ENCODE results near the gene QKI.

- no peak for TF ChIP-seq CTCF (IDR thresholded peaks at IDR 0.05)
- no peak for TF ChIP-seq POLR2A (IDR thresholded peaks at IDR 0.05)
Measured at GRCh38 chr6:163395831-163396185, 18.7 kb upstream of the QKI start.

Measured in lower leg skin (tissue), 3 donors.